HG03045 (cell line): ENCODE data around the gene MYO18B.

Source experiments
- ATAC-seq: cut with Tn5 transposase; IDR thresholded peaks from one replicate; pipeline ENCODE4 v1.9.1; 2021; ENCODE audit warnings: mild to moderate bottlenecking, moderate library complexity; ENCODE audit not compliant: unreplicated experiment

MYO18B gene

GRCh38 chr22:26027341-26027740 is 285.4 kb downstream of the MYO18B start:
- ATAC-seq, result no peak

GRCh38 chr22:26031641-26032040 is 289.7 kb downstream of the MYO18B start:
- ATAC-seq, result no peak

- no peak for ATAC-seq
Observed at GRCh38 chr22:26033071-26033470, 291.1 kb downstream of the MYO18B start.

GRCh38 chr22:26033586-26033985 is 291.6 kb downstream of the MYO18B start:
- ATAC-seq, result no peak

- ATAC-seq, result no peak
Observed at GRCh38 chr22:26035523-26035922, 293.5 kb downstream of the MYO18B start.

GRCh38 chr22:26038365-26038764 is 296.4 kb downstream of the MYO18B start:
- ATAC-seq, result no peak

GRCh38 chr22:26041931-26042330 is 299.9 kb downstream of the MYO18B start:
- ATAC-seq, result no peak

- ATAC-seq, result no peak
Observed at GRCh38 chr22:26043031-26043430, 301.0 kb downstream of the MYO18B start.

GRCh38 chr22:26045051-26045450 is 303.1 kb downstream of the MYO18B start:
- no peak for ATAC-seq

GRCh38 chr22:26045860-26046259 is 303.9 kb downstream of the MYO18B start:
- ATAC-seq, result no peak

GRCh38 chr22:26047516-26047915 is 305.5 kb downstream of the MYO18B start:
- no peak for ATAC-seq

GRCh38 chr22:26047920-26048319 is 305.9 kb downstream of the MYO18B start:
- no peak for ATAC-seq

GRCh38 chr22:26050079-26050478 is 308.1 kb downstream of the MYO18B start:
- no peak for ATAC-seq

GRCh38 chr22:26053737-26054316 is 311.8 kb downstream of the MYO18B start:
- no peak for ATAC-seq

- no peak for ATAC-seq
Observed at GRCh38 chr22:26054841-26055605, 313.0 kb downstream of the MYO18B start.

GRCh38 chr22:26055693-26056092 is 313.7 kb downstream of the MYO18B start:
- no peak for ATAC-seq

- no peak for ATAC-seq
Observed at GRCh38 chr22:26056455-26057200, 314.6 kb downstream of the MYO18B start.

- no peak for ATAC-seq
Observed at GRCh38 chr22:26057731-26058130, 315.7 kb downstream of the MYO18B start.

- ATAC-seq, result no peak
Observed at GRCh38 chr22:26064048-26064447, 322.1 kb downstream of the MYO18B start.

- ATAC-seq, result no peak
Observed at GRCh38 chr22:26065847-26066246, 323.9 kb downstream of the MYO18B start.

- ATAC-seq, result no peak
Observed at GRCh38 chr22:26066534-26066933, 324.5 kb downstream of the MYO18B start.

GRCh38 chr22:26068571-26068970 is 326.6 kb downstream of the MYO18B start:
- no peak for ATAC-seq
